Measurements from ENCODE around the gene TNNT3. TPM values are rescaled to one million over a fixed set of nuclear protein-coding genes. Genes with fewer than 3 reads are reported as not detected.

TNNT3 gene
- total RNA-seq, 3 donors from 2014 or later: 0.72 to 2.7 TPM; not detected in 1

DNA sequence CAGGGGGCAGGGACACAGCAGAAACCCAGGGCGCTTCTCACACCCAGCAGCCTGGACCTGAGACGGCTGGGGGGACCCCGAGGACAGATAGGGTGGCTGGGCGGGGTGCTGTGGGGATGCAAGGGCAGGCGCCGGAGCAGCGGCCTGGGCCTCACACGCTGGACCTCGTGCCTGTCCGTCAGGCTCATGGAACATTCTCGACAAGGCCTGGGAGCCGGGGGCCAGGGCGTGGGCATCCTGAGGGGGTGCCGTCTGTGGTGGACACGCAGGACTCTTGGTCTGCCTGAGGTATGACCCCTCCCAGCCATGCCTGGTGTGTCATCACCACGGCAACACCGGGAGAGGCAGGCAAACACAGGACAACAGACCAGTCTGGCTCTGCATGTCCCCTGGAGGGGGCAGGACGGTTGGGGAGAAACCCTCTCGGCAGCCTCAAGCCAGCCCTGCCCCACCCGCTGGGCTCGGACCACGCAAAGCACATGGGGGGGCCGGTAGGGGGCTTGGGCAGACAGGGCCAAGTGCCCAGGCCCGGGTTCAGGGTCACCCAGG is 49.0 kb downstream of the TNNT3 start:
- ATAC-seq: peak; percentile 52

GRCh38 chr11:1969035-1969434 is 49.5 kb downstream of the TNNT3 start:
- peak; percentile 45 for ATAC-seq

More for the DNA sequence above, 49.0 kb downstream of the TNNT3 start:
- H3K4me3 ChIP-seq: no peak overlapping the region
- H3K4me1 ChIP-seq (ENCODE audit: low read depth): no peaks in the 10 kb centered on the region
- DNase-seq: peak in 2 of 3 donors; percentile 8 to 17
- intact Hi-C loops (cut with DNase I, micrococcal nuclease): no loop called here
- TF ChIP-seq, protein P1, sequence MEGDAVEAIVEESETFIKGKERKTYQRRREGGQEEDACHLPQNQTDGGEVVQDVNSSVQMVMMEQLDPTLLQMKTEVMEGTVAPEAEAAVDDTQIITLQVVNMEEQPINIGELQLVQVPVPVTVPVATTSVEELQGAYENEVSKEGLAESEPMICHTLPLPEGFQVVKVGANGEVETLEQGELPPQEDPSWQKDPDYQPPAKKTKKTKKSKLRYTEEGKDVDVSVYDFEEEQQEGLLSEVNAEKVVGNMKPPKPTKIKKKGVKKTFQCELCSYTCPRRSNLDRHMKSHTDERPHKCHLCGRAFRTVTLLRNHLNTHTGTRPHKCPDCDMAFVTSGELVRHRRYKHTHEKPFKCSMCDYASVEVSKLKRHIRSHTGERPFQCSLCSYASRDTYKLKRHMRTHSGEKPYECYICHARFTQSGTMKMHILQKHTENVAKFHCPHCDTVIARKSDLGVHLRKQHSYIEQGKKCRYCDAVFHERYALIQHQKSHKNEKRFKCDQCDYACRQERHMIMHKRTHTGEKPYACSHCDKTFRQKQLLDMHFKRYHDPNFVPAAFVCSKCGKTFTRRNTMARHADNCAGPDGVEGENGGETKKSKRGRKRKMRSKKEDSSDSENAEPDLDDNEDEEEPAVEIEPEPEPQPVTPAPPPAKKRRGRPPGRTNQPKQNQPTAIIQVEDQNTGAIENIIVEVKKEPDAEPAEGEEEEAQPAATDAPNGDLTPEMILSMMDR (IDR thresholded peaks at IDR 0.05): no peak
- H3K36me3 ChIP-seq (ENCODE audit: low read depth): no peaks in the 10 kb centered on the region
- H3K9me3 ChIP-seq: no peaks in the 10 kb centered on the region

GRCh38 chr11:1969776-1970175 is 50.3 kb downstream of the TNNT3 start:
- Histone ChIP-seq H3K9me3 (no peaks in the 10 kb centered on the region), H3K4me1 (ENCODE audit: low read depth) (no peaks in the 10 kb centered on the region), H3K4me3 (no peak overlapping the region), H3K36me3 (ENCODE audit: low read depth) (no peaks in the 10 kb centered on the region)
- ATAC-seq: no peak
- intact Hi-C loops (cut with DNase I, micrococcal nuclease): no loop called here
- no peak for DNase-seq
- TF ChIP-seq, protein P1 (IDR thresholded peaks at IDR 0.05): no peak

More at GRCh38 chr11:1969035-1969434, 49.5 kb downstream of the TNNT3 start:
- TF ChIP-seq, protein P1 (IDR thresholded peaks at IDR 0.05): no peak
- no peaks in the 10 kb centered on the region for H3K36me3 ChIP-seq (ENCODE audit: low read depth)
- intact Hi-C loops (cut with DNase I, micrococcal nuclease): no loop called here
- no peaks in the 10 kb centered on the region for H3K4me1 ChIP-seq (ENCODE audit: low read depth)
- H3K4me3 ChIP-seq: no peak overlapping the region
- H3K9me3 ChIP-seq: no peaks in the 10 kb centered on the region
- no peak for DNase-seq

- peak in 1 of 3 donors; percentile 19 for DNase-seq
Measured at GRCh38 chr11:1970956-1971355, 51.5 kb downstream of the TNNT3 start.

GRCh38 chr11:1975185-1975584 is 55.7 kb downstream of the TNNT3 start:
- intact Hi-C loops (cut with DNase I, micrococcal nuclease): no loop called here
- Histone ChIP-seq H3K4me3 (no peak overlapping the region), H3K4me1 (ENCODE audit: low read depth) (no peaks in the 10 kb centered on the region), H3K36me3 (ENCODE audit: low read depth) (no peaks in the 10 kb centered on the region), H3K9me3 (no peaks in the 10 kb centered on the region)
- TF ChIP-seq, protein P1 (IDR thresholded peaks at IDR 0.05): no peak
- no peak for ATAC-seq
- no peak for DNase-seq

More at GRCh38 chr11:1970956-1971355, 51.5 kb downstream of the TNNT3 start:
- intact Hi-C loops (cut with DNase I, micrococcal nuclease): no loop called here
- H3K9me3 ChIP-seq: no peaks in the 10 kb centered on the region
- no peaks in the 10 kb centered on the region for H3K36me3 ChIP-seq (ENCODE audit: low read depth)
- TF ChIP-seq, protein P1 (IDR thresholded peaks at IDR 0.05): no peak
- H3K4me3 ChIP-seq: no peak overlapping the region
- H3K4me1 ChIP-seq (ENCODE audit: low read depth): no peaks in the 10 kb centered on the region
- no peak for ATAC-seq
